CD4-positive, alpha-beta memory T cell (primary cell): ENCODE data around the gene KIRREL3. TPM values are rescaled to one million over a fixed set of nuclear protein-coding genes. Genes with fewer than 3 reads are reported as not detected.

ENCODE experiments used
- CTCF ChIA-PET: fragments of 350-600 bp; sonication (Branson Sonifier 250); formaldehyde crosslinking; loops from one replicate; lab custom pipeline; 2021; ENCODE audit warnings: inconsistent platforms; ENCODE audit not compliant: partially characterized antibody; lab: Charles Lee
- POLR2A ChIA-PET: fragments of 350-600 bp; sonication (Branson Sonifier 250); formaldehyde crosslinking; loops from one replicate; lab custom pipeline; 2021; ENCODE audit not compliant: partially characterized antibody; lab: Charles Lee
- DNase-seq, 5 donors: peaks; one replicate each; pipeline versions ENCODE4 v3.0.0 to v3.0.0-alpha.2; 2020 to 2022; ENCODE audit warnings: mixed read lengths in 1 of 5
- H3K27ac ChIP-seq: one replicate; pipeline ENCODE4 v1.7.0; 2013; ENCODE audit warnings: low read depth, low read length
- H3K27me3 ChIP-seq: 2 replicates; pipeline ENCODE4 v1.7.0; 2013; ENCODE audit warnings: mild to moderate bottlenecking, low read length, moderate library complexity; ENCODE audit not compliant: insufficient read depth
- H3K36me3 ChIP-seq: 2 replicates; pipeline ENCODE4 v1.7.0; 2013; ENCODE audit warnings: mild to moderate bottlenecking, low read length, moderate library complexity; ENCODE audit not compliant: insufficient read depth
- H3K4me1 ChIP-seq: 2 replicates; pipeline ENCODE4 v1.7.0; 2013; ENCODE audit warnings: mild to moderate bottlenecking, low read length, moderate library complexity; ENCODE audit not compliant: insufficient read depth
- H3K4me3 ChIP-seq, 2 donors: one replicate each; pipeline ENCODE4 v1.7.0; 2013; ENCODE audit warnings: low read length in 2 of 2, mild to moderate bottlenecking in 1 of 2
- H3K9me3 ChIP-seq, 2 donors: one replicate each; pipeline ENCODE4 v1.7.0; 2013; ENCODE audit warnings: low read length in 2 of 2, control low read depth in 1 of 2; ENCODE audit not compliant: control insufficient read depth in 1 of 2
- H3K27ac Mint-ChIP-seq, 7 donors: one replicate each; pipeline ENCODE4 v1.8.0; 2020 to 2021; ENCODE audit warnings: mixed read lengths in 7 of 7, mild to moderate bottlenecking in 6 of 7, inconsistent platforms in 3 of 7, moderate library complexity in 3 of 7
- H3K27me3 Mint-ChIP-seq, 2 donors: one replicate each; pipeline ENCODE4 v1.8.0; 2020 to 2021; ENCODE audit warnings: mixed read lengths in 2 of 2
- H3K36me3 Mint-ChIP-seq, 2 donors: one replicate each; pipeline ENCODE4 v1.8.0; 2020 to 2021; ENCODE audit warnings: mixed read lengths in 2 of 2, inconsistent platforms in 1 of 2, mild to moderate bottlenecking in 1 of 2
- H3K4me1 Mint-ChIP-seq, 4 donors: one replicate each; pipeline ENCODE4 v1.8.0; 2020 to 2021; ENCODE audit warnings: mixed read lengths in 4 of 4, mild to moderate bottlenecking in 1 of 4
- H3K4me3 Mint-ChIP-seq, 8 donors: one replicate each; pipeline ENCODE4 v1.8.0; 2020 to 2021; ENCODE audit warnings: mixed read lengths in 8 of 8, mild to moderate bottlenecking in 7 of 8, moderate library complexity in 6 of 8, inconsistent platforms in 3 of 8
- H3K9me3 Mint-ChIP-seq, 8 donors: one replicate each; pipeline ENCODE4 v1.8.0; 2020 to 2021; ENCODE audit warnings: mixed read lengths in 8 of 8, mild to moderate bottlenecking in 5 of 8, inconsistent platforms in 3 of 8, moderate library complexity in 1 of 8
- intact Hi-C: fragments of 100-400 bp; cut with micrococcal nuclease; formaldehyde crosslinking; loops from one replicate; pipeline ENCODE4 v1.15.1; 2023
- polyA plus RNA-seq, 2 donors: library from polyadenylated mRNA; unstranded; fragments of 300-500 nt; fragmentation: Illumina TruSeq; gene quantifications; one replicate each; pipeline ENCODE4 v1.2.3, GENCODE V29; 2021
- total RNA-seq, 2 experiments: library from RNA; stranded (reverse); gene quantifications; one replicate each; pipeline ENCODE4 v1.2.3, GENCODE V29; 2021

The KIRREL3 gene
- total and polyA plus RNA-seq, 4 experiments from 2014 or later: not detected

- peaks cover 0 to 6% (median 0%) of the 10 kb centered on the region in 8 donors for H3K9me3 Mint-ChIP-seq
- H3K4me1 Mint-ChIP-seq: no peaks in the 10 kb centered on the region
- Histone ChIP-seq H3K36me3 (no peaks in the 10 kb centered on the region), H3K4me3 (no peak overlapping the region), H3K27me3 (no peaks in the 10 kb centered on the region), H3K9me3 (no peaks in the 10 kb centered on the region), H3K27ac (no peak overlapping the region), H3K4me1 (no peaks in the 10 kb centered on the region)
- no peak for DNase-seq
- ChIA-PET CTCF (no interaction called here), POLR2A (no interaction called here)
- H3K36me3 Mint-ChIP-seq: no peaks in the 10 kb centered on the region
- peaks cover 6 to 8% of the 10 kb centered on the region in 2 donors for H3K27me3 Mint-ChIP-seq
- no peak overlapping the region for H3K27ac Mint-ChIP-seq
- no peak overlapping the region for H3K4me3 Mint-ChIP-seq
- intact Hi-C loops: no loop called here
Measured at GRCh38 chr11:127037001-127037400, 36.4 kb upstream of the KIRREL3 start.

GRCh38 chr11:127035824-127036223 is 35.3 kb upstream of the KIRREL3 start:
- Histone ChIP-seq H3K4me3 (no peak overlapping the region), H3K36me3 (no peaks in the 10 kb centered on the region), H3K9me3 (no peaks in the 10 kb centered on the region), H3K27me3 (no peaks in the 10 kb centered on the region), H3K4me1 (no peaks in the 10 kb centered on the region), H3K27ac (no peak overlapping the region)
- Mint-ChIP-seq H3K4me3 (no peak overlapping the region), H3K36me3 (no peaks in the 10 kb centered on the region), H3K9me3 (peaks cover 0 to 6% (median 0%) of the 10 kb centered on the region in 8 donors), H3K27ac (no peak overlapping the region), H3K4me1 (no peaks in the 10 kb centered on the region), H3K27me3 (peaks cover 6 to 10% of the 10 kb centered on the region in 2 donors)
- intact Hi-C loops: no loop called here
- ChIA-PET POLR2A (no interaction called here), CTCF (no interaction called here)
- DNase-seq: no peak

GRCh38 chr11:127034973-127035372 is 34.4 kb upstream of the KIRREL3 start:
- H3K4me1 Mint-ChIP-seq: no peaks in the 10 kb centered on the region
- no peaks in the 10 kb centered on the region for H3K4me1 ChIP-seq
- no peak overlapping the region for H3K27ac ChIP-seq

GRCh38 chr11:127028648-127029047 is 28.1 kb upstream of the KIRREL3 start:
- no peaks in the 10 kb centered on the region for H3K4me1 ChIP-seq

More at GRCh38 chr11:127034973-127035372, 34.4 kb upstream of the KIRREL3 start:
- peaks cover 0 to 6% (median 0%) of the 10 kb centered on the region in 8 donors for H3K9me3 Mint-ChIP-seq
- DNase-seq: no peak
- Histone ChIP-seq H3K27me3 (no peaks in the 10 kb centered on the region), H3K4me3 (no peak overlapping the region), H3K9me3 (no peaks in the 10 kb centered on the region), H3K36me3 (no peaks in the 10 kb centered on the region)
- no peak overlapping the region for H3K4me3 Mint-ChIP-seq
- ChIA-PET POLR2A (no interaction called here), CTCF (no interaction called here)
- intact Hi-C loops: no loop called here
- H3K27me3 Mint-ChIP-seq: peaks cover 6 to 10% of the 10 kb centered on the region in 2 donors
- H3K36me3 Mint-ChIP-seq: no peaks in the 10 kb centered on the region
- H3K27ac Mint-ChIP-seq: no peak overlapping the region

GRCh38 chr11:127027789-127028188 is 27.2 kb upstream of the KIRREL3 start:
- Mint-ChIP-seq H3K4me3 (no peak overlapping the region), H3K27ac (no peak overlapping the region), H3K9me3 (peaks cover 0 to 4% (median 0%) of the 10 kb centered on the region in 8 donors), H3K36me3 (no peaks in the 10 kb centered on the region), H3K4me1 (no peaks in the 10 kb centered on the region), H3K27me3 (peaks cover 1 to 2% of the 10 kb centered on the region in 2 donors)
- ChIA-PET CTCF (no interaction called here), POLR2A (no interaction called here)
- H3K4me1 ChIP-seq: no peaks in the 10 kb centered on the region
- no peaks in the 10 kb centered on the region for H3K27me3 ChIP-seq
- H3K27ac ChIP-seq: no peak overlapping the region
- H3K9me3 ChIP-seq: no peaks in the 10 kb centered on the region
- no peak for DNase-seq
- intact Hi-C loops: no loop called here
- H3K4me3 ChIP-seq: no peak overlapping the region
- H3K36me3 ChIP-seq: no peaks in the 10 kb centered on the region

More at GRCh38 chr11:127028648-127029047, 28.1 kb upstream of the KIRREL3 start:
- Mint-ChIP-seq H3K27ac (no peak overlapping the region), H3K4me3 (no peak overlapping the region), H3K27me3 (peaks cover 2% of the 10 kb centered on the region in 2 donors), H3K4me1 (no peaks in the 10 kb centered on the region), H3K9me3 (peaks cover 0 to 5% (median 0%) of the 10 kb centered on the region in 8 donors), H3K36me3 (no peaks in the 10 kb centered on the region)
- ChIA-PET POLR2A (no interaction called here), CTCF (no interaction called here)
- intact Hi-C loops: no loop called here
- no peaks in the 10 kb centered on the region for H3K27me3 ChIP-seq
- no peak overlapping the region for H3K4me3 ChIP-seq
- no peaks in the 10 kb centered on the region for H3K9me3 ChIP-seq
- H3K27ac ChIP-seq: no peak overlapping the region
- no peaks in the 10 kb centered on the region for H3K36me3 ChIP-seq
- no peak for DNase-seq

- H3K4me1 Mint-ChIP-seq: no peaks in the 10 kb centered on the region
- H3K27ac Mint-ChIP-seq: no peak overlapping the region
- Histone ChIP-seq H3K27me3 (no peaks in the 10 kb centered on the region), H3K27ac (no peak overlapping the region), H3K9me3 (no peaks in the 10 kb centered on the region), H3K4me1 (no peaks in the 10 kb centered on the region), H3K4me3 (no peak overlapping the region), H3K36me3 (no peaks in the 10 kb centered on the region)
- ChIA-PET CTCF (no interaction called here), POLR2A (no interaction called here)
- intact Hi-C loops: no loop called here
- H3K9me3 Mint-ChIP-seq: peaks cover 0 to 1% (median 0%) of the 10 kb centered on the region in 8 donors
- peaks cover 0 to 2% of the 10 kb centered on the region in 2 donors for H3K27me3 Mint-ChIP-seq
- no peak overlapping the region for H3K4me3 Mint-ChIP-seq
- H3K36me3 Mint-ChIP-seq: no peaks in the 10 kb centered on the region
- no peak for DNase-seq
Measured at GRCh38 chr11:127027000-127027399, 26.4 kb upstream of the KIRREL3 start.

GRCh38 chr11:127023991-127024390 is 23.4 kb upstream of the KIRREL3 start:
- Mint-ChIP-seq H3K9me3 (no peaks in the 10 kb centered on the region), H3K27ac (no peak overlapping the region), H3K27me3 (peaks cover 0 to 2% of the 10 kb centered on the region in 2 donors), H3K4me1 (no peaks in the 10 kb centered on the region), H3K4me3 (no peak overlapping the region), H3K36me3 (no peaks in the 10 kb centered on the region)
- DNase-seq: no peak
- H3K4me1 ChIP-seq: no peaks in the 10 kb centered on the region
- no peaks in the 10 kb centered on the region for H3K9me3 ChIP-seq
- H3K36me3 ChIP-seq: no peaks in the 10 kb centered on the region
- intact Hi-C loops: no loop called here
- H3K4me3 ChIP-seq: no peak overlapping the region
- H3K27me3 ChIP-seq: no peaks in the 10 kb centered on the region
- no peak overlapping the region for H3K27ac ChIP-seq
- ChIA-PET CTCF (no interaction called here), POLR2A (no interaction called here)
